HEK293T (cell line): ENCODE measurements around the gene GMPR2.

Experiments used
- ARNT ChIP-seq: fragments of 450-650 bp; IDR thresholded peaks from 2 replicates; pipeline ENCODE4 v1.6.1; 2017; ENCODE audit warnings: mild to moderate bottlenecking
- BHLHE40 ChIP-seq: fragments of 450-650 bp; IDR thresholded peaks from 2 replicates; pipeline ENCODE4 v1.6.1; 2016; ENCODE audit warnings: mild to moderate bottlenecking, moderate library complexity, borderline replicate concordance
- ELF4 ChIP-seq: fragments of 450-650 bp; IDR thresholded peaks from 2 replicates; pipeline ENCODE4 v1.6.1; 2017; ENCODE audit warnings: antibody characterized with exemption
- FOXA1 ChIP-seq: fragments of 450-650 bp; IDR thresholded peaks from 2 replicates; pipeline ENCODE4 v1.6.1; 2016; ENCODE audit warnings: mild to moderate bottlenecking
- FOXK2 ChIP-seq: fragments of 450-650 bp; IDR thresholded peaks from 2 replicates; pipeline ENCODE4 v1.6.1; 2016; ENCODE audit warnings: mild to moderate bottlenecking
- FOXM1 ChIP-seq: fragments of 450-650 bp; IDR thresholded peaks from 2 replicates; pipeline ENCODE4 v1.6.1; 2017; ENCODE audit warnings: mild to moderate bottlenecking, borderline replicate concordance
- LEF1 ChIP-seq: fragments of 450-650 bp; IDR thresholded peaks from 2 replicates; pipeline ENCODE4 v1.6.1; 2017; ENCODE audit warnings: mild to moderate bottlenecking, borderline replicate concordance
- SP1 ChIP-seq: fragments of 450-650 bp; IDR thresholded peaks from 2 replicates; pipeline ENCODE4 v1.6.1; 2017
- SUZ12 ChIP-seq: fragments of 450-650 bp; IDR thresholded peaks from 2 replicates; pipeline ENCODE4 v1.6.1; 2016; ENCODE audit warnings: mild to moderate bottlenecking
- TF ChIP-seq, protein P1 (sequence below): fragments of 450-650 bp; IDR thresholded peaks from 2 replicates; pipeline ENCODE4 v1.6.1; 2016

DNA sequence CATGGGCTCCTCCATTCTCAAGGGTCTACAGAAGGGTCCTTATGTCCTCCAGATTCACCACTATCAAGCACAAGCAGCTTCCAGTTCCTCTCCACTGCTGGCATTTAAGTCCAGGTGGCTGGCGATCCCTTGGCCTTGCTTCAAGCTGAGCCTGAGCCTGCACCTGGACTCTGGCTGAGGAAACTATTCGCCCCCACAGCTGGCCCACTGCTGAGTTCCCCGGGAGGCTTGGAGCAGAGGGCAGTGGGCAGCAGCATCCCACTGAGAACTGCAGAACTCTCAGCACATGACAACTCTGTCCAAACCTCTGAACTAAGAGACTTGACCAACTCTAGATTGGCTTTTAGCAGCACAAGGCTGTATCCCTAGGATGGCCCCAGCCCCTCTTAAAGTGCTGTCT, 50.0 kb downstream of the GMPR2 start:
- TF ChIP-seq SUZ12 = no peak
- TF ChIP-seq LEF1 = no peak
- TF ChIP-seq SP1 = no peak
- TF ChIP-seq BHLHE40 = no peak
- no peak for TF ChIP-seq FOXM1
- no peak for TF ChIP-seq FOXA1
- no peak for TF ChIP-seq ELF4
- TF ChIP-seq, protein P1, sequence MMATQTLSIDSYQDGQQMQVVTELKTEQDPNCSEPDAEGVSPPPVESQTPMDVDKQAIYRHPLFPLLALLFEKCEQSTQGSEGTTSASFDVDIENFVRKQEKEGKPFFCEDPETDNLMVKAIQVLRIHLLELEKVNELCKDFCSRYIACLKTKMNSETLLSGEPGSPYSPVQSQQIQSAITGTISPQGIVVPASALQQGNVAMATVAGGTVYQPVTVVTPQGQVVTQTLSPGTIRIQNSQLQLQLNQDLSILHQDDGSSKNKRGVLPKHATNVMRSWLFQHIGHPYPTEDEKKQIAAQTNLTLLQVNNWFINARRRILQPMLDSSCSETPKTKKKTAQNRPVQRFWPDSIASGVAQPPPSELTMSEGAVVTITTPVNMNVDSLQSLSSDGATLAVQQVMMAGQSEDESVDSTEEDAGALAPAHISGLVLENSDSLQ = no peak
- TF ChIP-seq ARNT = no peak
- TF ChIP-seq FOXK2 = no peak
